Uterus (tissue), 2 donors: ENCODE results near the gene KRT20.
"Not testable (repeated sequence)": the region's sequence is repeated elsewhere in the genome, so short reads cannot be mapped to it uniquely, and the experiment has no call there.

Source experiments
- POLR2A ChIP-seq, 2 donors: fragments of 450-650 bp; IDR thresholded peaks; one replicate each; pipeline ENCODE4 v1.6.1; 2016; ENCODE audit warnings: antibody characterized with exemption in 2 of 2, mild to moderate bottlenecking in 1 of 2, moderate library complexity in 1 of 2
- TF ChIP-seq, protein P1 (sequence below), 4 experiments: fragments of 200-600 bp in 2 of 4; fragments of 450-650 bp in 2 of 4; sonication (generic) in 2 of 4; IDR thresholded peaks; one replicate each; pipeline ENCODE4 v1.5.1; 2016 to 2019; ENCODE audit warnings: antibody characterized with exemption in 4 of 4, mild to moderate bottlenecking in 2 of 4, moderate library complexity in 1 of 4

GRCh38 chr17:40858667-40859066 is 26.4 kb downstream of the KRT20 start:
- TF ChIP-seq POLR2A (IDR thresholded peaks at IDR 0.05): not testable (repeated sequence)
- TF ChIP-seq, protein P1, sequence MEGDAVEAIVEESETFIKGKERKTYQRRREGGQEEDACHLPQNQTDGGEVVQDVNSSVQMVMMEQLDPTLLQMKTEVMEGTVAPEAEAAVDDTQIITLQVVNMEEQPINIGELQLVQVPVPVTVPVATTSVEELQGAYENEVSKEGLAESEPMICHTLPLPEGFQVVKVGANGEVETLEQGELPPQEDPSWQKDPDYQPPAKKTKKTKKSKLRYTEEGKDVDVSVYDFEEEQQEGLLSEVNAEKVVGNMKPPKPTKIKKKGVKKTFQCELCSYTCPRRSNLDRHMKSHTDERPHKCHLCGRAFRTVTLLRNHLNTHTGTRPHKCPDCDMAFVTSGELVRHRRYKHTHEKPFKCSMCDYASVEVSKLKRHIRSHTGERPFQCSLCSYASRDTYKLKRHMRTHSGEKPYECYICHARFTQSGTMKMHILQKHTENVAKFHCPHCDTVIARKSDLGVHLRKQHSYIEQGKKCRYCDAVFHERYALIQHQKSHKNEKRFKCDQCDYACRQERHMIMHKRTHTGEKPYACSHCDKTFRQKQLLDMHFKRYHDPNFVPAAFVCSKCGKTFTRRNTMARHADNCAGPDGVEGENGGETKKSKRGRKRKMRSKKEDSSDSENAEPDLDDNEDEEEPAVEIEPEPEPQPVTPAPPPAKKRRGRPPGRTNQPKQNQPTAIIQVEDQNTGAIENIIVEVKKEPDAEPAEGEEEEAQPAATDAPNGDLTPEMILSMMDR (IDR thresholded peaks at IDR 0.05): not testable (repeated sequence)
